Skeletal muscle tissue (tissue), 4 donors: ENCODE measurements around the gene PPP1R12B. TPM values are rescaled to one million over a fixed set of nuclear protein-coding genes. Genes with fewer than 3 reads are reported as not detected.
"Not testable (repeated sequence)": the region's sequence is repeated elsewhere in the genome, so short reads cannot be mapped to it uniquely, and the experiment has no call there.

Source experiments
- H3K27ac ChIP-seq: one replicate; pipeline ENCODE4 v1.7.0; 2013; ENCODE audit warnings: mild to moderate bottlenecking, low read depth, low read length, inconsistent platforms
- H3K27me3 ChIP-seq, 3 donors: one replicate each; pipeline ENCODE4 v1.7.0; 2013; ENCODE audit warnings: low read length in 3 of 3; ENCODE audit not compliant: control insufficient read depth in 3 of 3, insufficient read depth in 3 of 3
- H3K36me3 ChIP-seq, 3 donors: one replicate each; pipeline ENCODE4 v1.7.0; 2013; ENCODE audit warnings: low read length in 3 of 3; ENCODE audit not compliant: control insufficient read depth in 3 of 3, insufficient read depth in 3 of 3
- H3K4me1 ChIP-seq, 3 donors: one replicate each; pipeline ENCODE4 v1.7.0; 2013; ENCODE audit warnings: low read length in 3 of 3, mild to moderate bottlenecking in 3 of 3; ENCODE audit not compliant: control insufficient read depth in 3 of 3, insufficient read depth in 3 of 3
- H3K4me3 ChIP-seq, 3 donors: one replicate each; pipeline ENCODE4 v1.7.0; 2013; ENCODE audit warnings: low read length in 3 of 3
- H3K9ac ChIP-seq, 3 donors: one replicate each; pipeline ENCODE4 v1.7.0; 2013; ENCODE audit warnings: low read length in 3 of 3, mild to moderate bottlenecking in 3 of 3, moderate library complexity in 2 of 3, low read depth in 1 of 3
- H3K9me3 ChIP-seq, 3 donors: one replicate each; pipeline ENCODE4 v1.7.0; 2013; ENCODE audit warnings: low read length in 3 of 3; ENCODE audit not compliant: control insufficient read depth in 3 of 3
- total RNA-seq: library from RNA; depleted of rRNA; stranded (reverse); fragments of >200 nt; gene quantifications from one replicate; pipeline ENCODE4 v1.2.3, GENCODE V29; 2014
- donor health status: Osteomylitis.

The PPP1R12B gene
- total RNA-seq, 1 donor from 2014 or later: 73.6 TPM

GRCh38 chr1:202493112-202493511 is 144.6 kb downstream of the PPP1R12B start:
- not testable (repeated sequence) for H3K27ac ChIP-seq, H3K9me3 ChIP-seq, H3K27me3 ChIP-seq, H3K9ac ChIP-seq, H3K4me3 ChIP-seq, H3K4me1 ChIP-seq
- peaks cover 13 to 33% (median 32%) of the 10 kb centered on the region in 3 donors for H3K36me3 ChIP-seq

- H3K27ac ChIP-seq: no peak overlapping the region
- peaks cover 6 to 20% (median 15%) of the 10 kb centered on the region in 3 donors for H3K36me3 ChIP-seq
- H3K27me3 ChIP-seq: no peaks in the 10 kb centered on the region
These were observed 150.0 kb downstream of the PPP1R12B start for GRCh38 chr1:202498542-202498941.

GRCh38 chr1:202499997-202500396 is 151.5 kb downstream of the PPP1R12B start:
- not testable (repeated sequence) for H3K27me3 ChIP-seq, H3K4me1 ChIP-seq, H3K27ac ChIP-seq

More at GRCh38 chr1:202498542-202498941, 150.0 kb downstream of the PPP1R12B start:
- H3K4me3 ChIP-seq: no peak overlapping the region
- H3K9me3 ChIP-seq: no peaks in the 10 kb centered on the region
- no peak overlapping the region for H3K9ac ChIP-seq
- no peaks in the 10 kb centered on the region for H3K4me1 ChIP-seq

GRCh38 chr1:202501281-202501680 is 152.8 kb downstream of the PPP1R12B start:
- no peak overlapping the region for H3K4me3 ChIP-seq
- no peaks in the 10 kb centered on the region for H3K27me3 ChIP-seq
- H3K9ac ChIP-seq: no peak overlapping the region
- no peak overlapping the region for H3K27ac ChIP-seq
- peaks cover 0 to 5% (median 0%) of the 10 kb centered on the region in 3 donors for H3K4me1 ChIP-seq
- H3K36me3 ChIP-seq: peaks cover 0 to 7% (median 3%) of the 10 kb centered on the region in 3 donors
- H3K9me3 ChIP-seq: no peaks in the 10 kb centered on the region

More at GRCh38 chr1:202499997-202500396, 151.5 kb downstream of the PPP1R12B start:
- H3K4me3 ChIP-seq, H3K9me3 ChIP-seq, H3K9ac ChIP-seq: not testable (repeated sequence)
- peaks cover 6 to 19% (median 12%) of the 10 kb centered on the region in 3 donors for H3K36me3 ChIP-seq

- Histone ChIP-seq H3K4me3 (no peak overlapping the region), H3K36me3 (no peaks in the 10 kb centered on the region), H3K4me1 (peaks cover 0 to 5% (median 0%) of the 10 kb centered on the region in 3 donors), H3K27ac (peak overlapping the region; percentile 42), H3K9me3 (no peaks in the 10 kb centered on the region), H3K9ac (peak overlapping the region in 1 of 3 donors; percentile 59), H3K27me3 (no peaks in the 10 kb centered on the region)
These were observed 156.9 kb downstream of the PPP1R12B start for GRCh38 chr1:202505356-202505755.

GRCh38 chr1:202505880-202506575 is 157.5 kb downstream of the PPP1R12B start:
- not testable (repeated sequence) for H3K36me3 ChIP-seq, H3K4me1 ChIP-seq, H3K9me3 ChIP-seq, H3K27me3 ChIP-seq, H3K9ac ChIP-seq, H3K4me3 ChIP-seq
- H3K27ac ChIP-seq: peak overlapping the region; percentile 42

GRCh38 chr1:202508863-202509262 is 160.4 kb downstream of the PPP1R12B start:
- not testable (repeated sequence) for H3K4me3 ChIP-seq, H3K27me3 ChIP-seq, H3K4me1 ChIP-seq, H3K9ac ChIP-seq, H3K9me3 ChIP-seq, H3K27ac ChIP-seq, H3K36me3 ChIP-seq

GRCh38 chr1:202513875-202514274 is 165.4 kb downstream of the PPP1R12B start:
- H3K9me3 ChIP-seq, H3K4me3 ChIP-seq, H3K4me1 ChIP-seq, H3K27me3 ChIP-seq, H3K9ac ChIP-seq, H3K27ac ChIP-seq, H3K36me3 ChIP-seq: not testable (repeated sequence)

GRCh38 chr1:202516434-202516877 is 168.0 kb downstream of the PPP1R12B start:
- Histone ChIP-seq H3K27ac (no peak overlapping the region), H3K4me3 (no peak overlapping the region), H3K9me3 (no peaks in the 10 kb centered on the region), H3K4me1 (peaks cover 0 to 7% (median 6%) of the 10 kb centered on the region in 3 donors), H3K9ac (no peak overlapping the region), H3K36me3 (peaks cover 0 to 2% (median 0%) of the 10 kb centered on the region in 3 donors), H3K27me3 (no peaks in the 10 kb centered on the region)

GRCh38 chr1:202517146-202517545 is 168.6 kb downstream of the PPP1R12B start:
- H3K9me3 ChIP-seq, H3K9ac ChIP-seq, H3K4me3 ChIP-seq, H3K4me1 ChIP-seq, H3K36me3 ChIP-seq, H3K27me3 ChIP-seq, H3K27ac ChIP-seq: not testable (repeated sequence)
